ENCODE data around the gene IL20RB. TPM values are rescaled to one million over a fixed set of nuclear protein-coding genes. Genes with fewer than 3 reads are reported as not detected.
"Not testable (repeated sequence)": the region's sequence is repeated elsewhere in the genome, so short reads cannot be mapped to it uniquely, and the experiment has no call there.

The IL20RB gene
- total RNA-seq, 4 donors from 2014 or later = 0.27 to 1.8 (median 1.7) TPM; not detected in 1

DNA sequence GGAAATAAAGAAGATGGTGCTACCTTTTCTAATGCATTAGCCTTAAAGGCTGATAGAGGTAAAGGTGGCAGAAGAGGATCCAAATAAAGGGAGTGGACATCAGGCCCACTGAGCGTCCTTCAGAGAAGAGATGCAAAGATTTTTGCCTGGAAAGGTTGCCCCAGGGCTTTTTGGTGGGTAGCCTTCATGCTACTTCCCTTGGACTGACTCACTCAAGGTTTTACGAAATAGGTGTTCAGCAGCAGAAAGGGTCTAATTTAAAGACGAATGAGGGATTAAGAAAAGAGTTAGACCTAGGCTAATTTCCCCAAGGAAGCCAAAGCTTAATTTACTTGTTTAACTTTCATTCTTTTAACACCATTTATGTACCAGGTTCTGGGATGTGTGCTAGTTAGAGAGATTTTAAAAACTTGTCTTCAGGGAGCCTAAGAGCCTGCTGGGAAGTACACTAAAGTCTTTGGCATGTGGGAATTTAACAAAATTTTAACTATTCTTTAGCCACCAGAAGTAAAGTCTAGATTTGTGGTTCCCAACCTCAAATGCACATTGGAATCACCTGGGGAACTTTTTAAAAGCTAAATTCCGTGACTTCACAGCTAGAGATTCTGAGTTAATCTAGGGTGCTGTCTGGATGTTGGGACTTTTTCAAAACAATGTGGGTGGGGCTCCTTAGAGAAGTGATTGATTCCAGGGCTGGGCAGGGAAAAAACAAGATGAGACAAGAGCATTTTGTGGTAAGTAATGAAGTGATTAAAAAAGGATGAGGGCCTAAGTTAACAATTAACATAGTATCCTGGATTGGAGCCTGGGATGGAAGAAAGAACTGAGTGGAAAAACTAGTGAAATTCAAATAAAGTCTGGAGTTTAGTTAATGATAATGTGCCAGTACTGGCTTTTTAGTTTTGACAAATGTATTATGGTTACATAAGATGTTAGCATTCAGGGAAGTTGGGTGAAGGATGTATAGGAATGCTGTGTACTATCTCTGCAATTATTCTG is 3.4 kb downstream of the IL20RB start:
- Histone ChIP-seq H3K4me1 (peaks cover 0 to 32% (median 6%) of the 10 kb centered on the region in 4 donors), H3K9me3 (no peaks in the 10 kb centered on the region), H3K4me3 (no peak overlapping the region), H3K27me3 (no peaks in the 10 kb centered on the region), H3K27ac (no peak overlapping the region), H3K36me3 (no peaks in the 10 kb centered on the region)
- in situ Hi-C loops (cut with MboI; ENCODE audit: low pct_ligation_motif_present in 1 of 4, low pct_unique_long_range_greater_than_20kb in 1 of 4, low sequenced_read_pairs in 3 of 4) = no loop called here
- TF ChIP-seq POLR2AphosphoS5 (IDR thresholded peaks at IDR 0.05) (no peak), POLR2A (IDR thresholded peaks at IDR 0.05) (no peak), EP300 (IDR thresholded peaks at IDR 0.05; ENCODE audit: low read depth) (no peak)
- TF ChIP-seq, protein P1, sequence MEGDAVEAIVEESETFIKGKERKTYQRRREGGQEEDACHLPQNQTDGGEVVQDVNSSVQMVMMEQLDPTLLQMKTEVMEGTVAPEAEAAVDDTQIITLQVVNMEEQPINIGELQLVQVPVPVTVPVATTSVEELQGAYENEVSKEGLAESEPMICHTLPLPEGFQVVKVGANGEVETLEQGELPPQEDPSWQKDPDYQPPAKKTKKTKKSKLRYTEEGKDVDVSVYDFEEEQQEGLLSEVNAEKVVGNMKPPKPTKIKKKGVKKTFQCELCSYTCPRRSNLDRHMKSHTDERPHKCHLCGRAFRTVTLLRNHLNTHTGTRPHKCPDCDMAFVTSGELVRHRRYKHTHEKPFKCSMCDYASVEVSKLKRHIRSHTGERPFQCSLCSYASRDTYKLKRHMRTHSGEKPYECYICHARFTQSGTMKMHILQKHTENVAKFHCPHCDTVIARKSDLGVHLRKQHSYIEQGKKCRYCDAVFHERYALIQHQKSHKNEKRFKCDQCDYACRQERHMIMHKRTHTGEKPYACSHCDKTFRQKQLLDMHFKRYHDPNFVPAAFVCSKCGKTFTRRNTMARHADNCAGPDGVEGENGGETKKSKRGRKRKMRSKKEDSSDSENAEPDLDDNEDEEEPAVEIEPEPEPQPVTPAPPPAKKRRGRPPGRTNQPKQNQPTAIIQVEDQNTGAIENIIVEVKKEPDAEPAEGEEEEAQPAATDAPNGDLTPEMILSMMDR (IDR thresholded peaks at IDR 0.05) = no peak
- DNase-seq = no peak
- intact Hi-C loops (cut with DNase I; ENCODE audit: low total_unique reads) = no loop called here
- WGBS, 2 donors (ENCODE audit: low coverage in 1 of 2) = 76 to 82% methylated on average over 4 of the region's 4 CpGs

DNA sequence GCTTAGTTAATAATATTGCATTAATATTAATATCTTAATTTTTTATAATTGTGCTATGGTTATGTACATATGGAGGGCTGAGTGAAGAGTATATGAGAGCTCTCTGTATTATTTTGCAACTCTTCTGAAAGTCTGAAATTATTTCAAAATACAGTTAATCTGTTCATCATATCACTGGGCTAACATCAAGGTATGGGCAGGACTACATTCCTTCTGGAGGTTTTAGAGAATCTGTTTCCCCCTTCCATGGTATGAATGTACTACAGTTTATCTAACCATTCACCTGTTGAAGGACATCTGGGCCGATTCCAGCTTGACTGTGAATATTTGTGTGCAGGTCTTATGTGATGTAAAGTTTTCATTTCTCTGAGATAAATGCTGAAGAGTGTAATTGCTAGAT is 5.1 kb downstream of the IL20RB start:
- Histone ChIP-seq H3K27ac (no peak overlapping the region), H3K36me3 (no peaks in the 10 kb centered on the region), H3K4me3 (no peak overlapping the region), H3K4me1 (peaks cover 0 to 23% (median 2%) of the 10 kb centered on the region in 4 donors), H3K9me3 (no peaks in the 10 kb centered on the region), H3K27me3 (no peaks in the 10 kb centered on the region)
- no peak for DNase-seq
- WGBS, 2 donors (ENCODE audit: low coverage in 1 of 2) = 75 to 78% methylated on average over 1 of the region's 1 CpG
- intact Hi-C loops (cut with DNase I; ENCODE audit: low total_unique reads) (no loop called here), in situ Hi-C loops (cut with MboI; ENCODE audit: low pct_ligation_motif_present in 1 of 4, low pct_unique_long_range_greater_than_20kb in 1 of 4, low sequenced_read_pairs in 3 of 4) (no loop called here)
- no peak for TF ChIP-seq POLR2AphosphoS5 (IDR thresholded peaks at IDR 0.05)
- no peak for TF ChIP-seq EP300 (IDR thresholded peaks at IDR 0.05; ENCODE audit: low read depth)

DNA sequence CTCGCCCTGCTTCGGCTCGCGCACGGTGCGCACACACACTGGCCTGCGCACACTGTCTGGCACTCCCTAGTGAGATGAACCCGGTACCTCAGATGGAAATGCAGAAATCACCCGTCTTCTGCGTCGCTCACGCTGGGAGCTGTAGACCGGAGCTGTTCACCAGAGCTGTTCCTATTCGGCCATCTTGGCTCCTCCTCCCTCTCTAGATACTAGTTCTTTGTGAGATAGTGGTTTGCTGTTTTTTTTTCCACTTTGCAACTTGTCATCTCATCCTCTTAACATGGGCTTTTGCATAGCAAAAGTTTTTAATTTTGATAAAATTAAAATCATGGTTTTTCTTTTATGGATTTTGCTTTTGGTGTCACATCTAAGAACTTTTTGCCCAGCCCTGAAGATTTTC is 11.8 kb downstream of the IL20RB start:
- WGBS, 2 donors (ENCODE audit: low coverage in 1 of 2) = 90 to 100% methylated on average over 2 to 6 of the region's 14 CpGs
- DNase-seq; in situ Hi-C loops (cut with MboI; ENCODE audit: low pct_ligation_motif_present in 1 of 4, low pct_unique_long_range_greater_than_20kb in 1 of 4, low sequenced_read_pairs in 3 of 4); H3K27me3 ChIP-seq; H3K4me3 ChIP-seq; H3K36me3 ChIP-seq; H3K4me1 ChIP-seq; intact Hi-C loops (cut with DNase I; ENCODE audit: low total_unique reads); H3K27ac ChIP-seq; H3K9me3 ChIP-seq: not testable (repeated sequence)

DNA sequence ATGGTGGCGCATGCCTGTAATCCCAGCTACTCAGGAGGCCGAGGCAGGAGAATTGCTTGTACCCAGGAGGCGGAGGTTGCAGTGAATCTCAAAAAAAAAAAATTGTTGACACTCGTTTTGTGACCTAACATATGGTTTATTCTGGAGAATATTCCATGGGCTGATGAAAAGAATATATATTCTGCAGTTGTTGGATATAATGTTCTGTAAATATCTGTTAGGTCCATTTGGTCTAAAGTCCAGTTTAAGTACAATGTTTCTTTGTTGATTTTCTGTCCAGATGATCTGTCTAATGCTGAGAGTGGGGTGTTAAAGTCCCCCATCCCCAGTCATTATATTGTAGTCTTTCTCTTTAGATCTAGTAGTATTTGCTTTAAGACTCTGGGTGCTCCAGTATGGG is 15.6 kb downstream of the IL20RB start:
- intact Hi-C loops (cut with DNase I; ENCODE audit: low total_unique reads) (no loop called here), in situ Hi-C loops (cut with MboI; ENCODE audit: low pct_ligation_motif_present in 1 of 4, low pct_unique_long_range_greater_than_20kb in 1 of 4, low sequenced_read_pairs in 3 of 4) (no loop called here)
- Histone ChIP-seq H3K36me3 (no peaks in the 10 kb centered on the region), H3K27ac (no peak overlapping the region), H3K4me1 (no peaks in the 10 kb centered on the region), H3K9me3 (peaks cover 10 to 13% of the 10 kb centered on the region in 2 donors), H3K4me3 (no peak overlapping the region), H3K27me3 (no peaks in the 10 kb centered on the region)
- DNase-seq = no peak
- TF ChIP-seq POLR2AphosphoS5 (IDR thresholded peaks at IDR 0.05) (no peak), POLR2A (IDR thresholded peaks at IDR 0.05) (no peak), EP300 (IDR thresholded peaks at IDR 0.05; ENCODE audit: low read depth) (no peak)
- 90 to 96% methylated on average over 3 to 4 of the region's 4 CpGs for WGBS, 2 donors (ENCODE audit: low coverage in 1 of 2)

DNA sequence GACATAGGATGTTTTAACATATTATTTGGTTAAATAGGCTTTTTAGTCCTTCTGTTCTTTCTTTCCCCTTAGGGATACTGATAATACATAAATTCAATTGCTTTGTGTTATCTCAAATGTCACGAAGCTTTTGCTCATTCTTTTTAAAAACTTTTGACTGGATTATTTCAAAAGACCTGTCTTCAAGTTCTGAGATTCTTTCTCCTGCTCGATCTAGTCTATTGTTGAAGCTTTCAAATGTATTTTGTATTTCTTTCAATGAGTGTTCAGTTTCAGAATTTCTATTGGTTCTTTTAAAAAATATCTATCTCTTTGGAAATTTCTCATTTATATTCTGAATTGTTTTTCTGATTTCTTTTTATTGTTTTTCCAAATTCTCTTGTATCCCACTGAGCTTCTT is 16.9 kb downstream of the IL20RB start:
- Histone ChIP-seq H3K4me1 (no peaks in the 10 kb centered on the region), H3K27ac (no peak overlapping the region), H3K4me3 (no peak overlapping the region), H3K9me3 (peaks cover 10 to 13% of the 10 kb centered on the region in 2 donors), H3K36me3 (no peaks in the 10 kb centered on the region), H3K27me3 (no peaks in the 10 kb centered on the region)
- DNase-seq = no peak
- no peak for TF ChIP-seq POLR2A (IDR thresholded peaks at IDR 0.05)
- no peak for TF ChIP-seq POLR2AphosphoS5 (IDR thresholded peaks at IDR 0.05)
- TF ChIP-seq, protein P1 (IDR thresholded peaks at IDR 0.05) = no peak
- no peak for TF ChIP-seq EP300 (IDR thresholded peaks at IDR 0.05; ENCODE audit: low read depth)
- in situ Hi-C loops (cut with MboI; ENCODE audit: low pct_ligation_motif_present in 1 of 4, low pct_unique_long_range_greater_than_20kb in 1 of 4, low sequenced_read_pairs in 3 of 4) = loop anchor here in 1 of 4 donors (25.0 kb wide), 1 partner anchor 112 kb away; the partner anchor contains the start of gene NCK1
- intact Hi-C loops (cut with DNase I; ENCODE audit: low total_unique reads) = no loop called here
- 50 to 94% methylated on average over 2 of the region's 2 CpGs for WGBS, 2 donors (ENCODE audit: low coverage in 1 of 2)

Measured in transverse colon (tissue), 4 donors.